Frontal cortex (tissue), 4 donors: ENCODE data around the gene ADD1. TPM values are rescaled to one million over a fixed set of nuclear protein-coding genes. Genes with fewer than 3 reads are reported as not detected.

Experiments used
- DNase-seq, 2 donors: peaks; one replicate each; pipeline ENCODE4 v3.0.0; 2012; ENCODE audit warnings: low spot score in 2 of 2
- FAIRE-seq: peaks from 2 replicates; lab custom pipeline; 2012; peaks lifted over from hg19 to GRCh38; lab: Jason Lieb, UNC
- total RNA-seq: library from RNA; depleted of rRNA; stranded (reverse); fragments of >200 nt; gene quantifications from one replicate; pipeline ENCODE4 v1.2.3, GENCODE V29; 2014
- donor health status: control.
- donor health status: control.
- donor health status: control.

Gene ADD1
- total RNA-seq, 1 donor from 2014 or later = 178 TPM

DNA sequence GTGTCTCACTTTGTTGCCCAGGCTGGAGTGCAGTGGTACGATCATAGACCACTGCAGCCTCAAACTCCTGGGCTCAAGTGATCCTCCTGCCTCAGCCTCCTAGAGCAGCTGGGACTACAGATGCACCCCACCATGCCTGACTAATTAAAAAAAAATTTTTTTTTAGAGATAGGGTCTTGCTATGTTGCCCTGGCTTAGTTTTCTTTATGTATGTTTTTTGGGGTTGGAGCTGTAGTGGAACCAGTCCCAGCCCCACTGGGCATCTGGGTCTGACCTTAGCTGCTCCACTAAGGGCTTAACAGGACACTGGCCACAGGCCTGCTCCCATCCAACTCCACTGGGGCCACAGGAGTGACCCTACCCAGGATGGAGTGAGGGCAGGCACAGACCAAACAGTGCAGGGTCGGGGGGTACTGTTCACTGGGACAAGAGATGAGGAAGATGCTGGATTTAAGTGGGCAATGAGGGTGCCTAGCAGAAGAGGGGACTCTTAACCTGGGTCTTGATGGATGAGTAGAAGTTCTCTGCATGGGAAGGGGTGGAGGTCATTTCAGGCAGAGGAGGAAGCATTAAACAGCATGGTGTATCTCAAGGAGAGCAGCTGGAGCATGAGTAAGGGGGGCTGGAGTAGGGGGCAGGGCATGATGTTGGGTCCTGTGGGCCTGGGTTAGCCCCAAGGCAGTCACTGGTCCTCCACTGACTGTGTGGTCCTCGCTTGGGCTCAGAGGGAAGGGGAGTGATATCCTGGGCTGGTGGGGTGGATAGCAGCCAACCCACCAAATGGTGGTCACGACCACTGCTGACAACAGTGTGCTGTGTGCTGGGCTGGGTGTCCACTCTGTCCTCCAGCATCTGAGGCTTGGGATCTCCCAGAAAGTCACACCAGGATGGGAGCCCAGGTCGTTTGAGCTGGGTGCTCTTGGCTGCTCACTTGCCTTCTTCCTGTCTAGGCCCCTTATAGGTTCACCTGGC lies 24.1 kb upstream of the ADD1 start:
- DNase-seq (no peak), FAIRE-seq (no peak)

DNA sequence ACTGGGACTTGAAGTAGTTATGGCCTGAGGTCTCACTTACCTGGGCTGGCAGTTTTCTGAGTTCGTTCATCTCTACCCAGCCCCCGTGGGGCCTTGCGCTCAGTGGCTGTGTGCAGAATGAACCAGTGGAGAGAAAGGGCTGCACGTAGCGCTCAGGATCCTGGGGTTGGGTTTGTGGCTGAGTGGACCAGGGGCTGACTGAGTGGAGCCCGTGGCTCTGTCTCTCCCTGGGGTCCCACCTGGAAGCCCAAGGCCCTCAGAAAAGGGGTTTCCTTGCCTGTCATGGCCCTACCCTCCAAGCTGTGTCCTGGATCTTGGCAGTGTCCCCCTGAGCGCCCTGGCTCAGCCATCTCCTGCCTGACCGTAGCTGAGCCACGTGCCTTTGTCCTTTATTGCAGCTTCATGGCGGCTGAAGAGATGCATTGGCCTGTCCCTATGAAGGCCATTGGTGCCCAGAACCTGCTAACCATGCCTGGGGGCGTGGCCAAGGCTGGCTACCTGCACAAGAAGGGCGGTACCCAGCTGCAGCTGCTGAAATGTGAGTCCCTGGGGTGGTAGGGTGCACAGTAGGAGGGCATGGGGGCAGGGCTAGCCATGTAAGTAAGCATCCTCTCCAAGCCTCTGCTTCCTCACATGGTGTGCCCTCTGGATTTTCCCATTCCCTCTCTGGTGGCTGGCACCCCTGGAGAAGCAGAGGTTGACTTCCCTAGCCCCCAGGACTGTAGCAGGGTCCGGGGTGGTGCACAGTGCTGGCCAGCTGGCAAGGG lies 23.2 kb upstream of the ADD1 start:
- FAIRE-seq = no peak
- DNase-seq = no peak

DNA sequence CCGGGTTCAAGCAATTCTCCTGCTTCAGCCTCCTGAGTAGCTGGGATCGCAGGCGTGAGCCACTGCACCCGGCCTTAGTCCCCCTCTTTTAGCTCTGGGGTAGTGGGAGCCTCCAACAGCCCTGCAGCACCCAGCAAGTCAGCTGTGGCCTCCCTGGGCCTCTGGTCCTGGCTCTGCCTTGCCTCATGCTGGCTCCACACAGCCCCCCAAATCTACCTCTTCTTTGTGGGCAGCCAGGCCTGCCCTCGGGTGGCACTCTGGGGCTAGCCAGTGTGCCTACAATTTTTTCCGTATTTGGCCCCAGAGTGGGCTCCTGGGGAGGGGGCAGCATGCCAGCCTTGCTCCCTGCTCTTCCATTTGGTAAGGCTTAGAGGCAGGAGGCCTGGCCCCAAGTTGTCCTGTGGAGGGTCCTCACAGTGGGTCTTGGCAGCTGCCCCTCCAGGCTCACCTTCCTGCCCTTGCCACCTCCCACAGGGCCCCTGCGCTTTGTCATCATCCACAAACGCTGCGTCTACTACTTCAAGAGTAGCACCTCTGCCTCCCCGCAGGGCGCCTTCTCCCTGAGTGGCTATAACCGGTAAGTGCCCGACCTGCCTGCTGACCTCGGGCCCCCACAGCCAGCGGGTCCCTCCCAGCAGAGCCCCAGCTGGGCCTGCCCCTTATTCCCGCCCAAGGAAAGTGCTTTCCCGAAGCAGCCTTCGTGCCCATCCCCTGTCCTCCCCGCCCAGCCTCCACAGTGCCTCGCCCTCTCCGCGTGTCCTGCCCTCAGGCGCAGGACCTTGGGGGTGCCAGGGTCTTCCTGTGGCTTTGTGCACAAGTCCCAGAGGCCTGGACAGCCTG lies 21.0 kb upstream of the ADD1 start:
- FAIRE-seq (no peak), DNase-seq (no peak)

DNA sequence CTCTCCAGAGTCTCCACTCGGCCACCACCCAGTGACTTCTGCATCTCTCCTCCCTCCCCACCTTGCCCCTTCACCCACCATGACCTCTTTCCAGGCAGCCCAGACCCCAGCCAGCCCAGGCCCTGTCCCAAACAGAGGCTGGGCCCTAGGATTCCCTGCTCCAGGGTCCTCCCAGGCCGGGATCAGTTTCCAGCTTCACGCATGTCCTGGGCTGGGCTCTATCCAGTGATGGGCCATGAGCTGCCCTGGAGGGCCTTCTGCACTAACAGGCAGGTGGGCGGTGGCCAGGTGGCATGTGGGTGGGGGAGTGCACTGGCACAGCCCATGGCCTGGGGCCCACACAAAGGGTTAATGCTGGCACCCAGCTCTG lies 20.4 kb upstream of the ADD1 start:
- DNase-seq = no peak
- FAIRE-seq = no peak

DNA sequence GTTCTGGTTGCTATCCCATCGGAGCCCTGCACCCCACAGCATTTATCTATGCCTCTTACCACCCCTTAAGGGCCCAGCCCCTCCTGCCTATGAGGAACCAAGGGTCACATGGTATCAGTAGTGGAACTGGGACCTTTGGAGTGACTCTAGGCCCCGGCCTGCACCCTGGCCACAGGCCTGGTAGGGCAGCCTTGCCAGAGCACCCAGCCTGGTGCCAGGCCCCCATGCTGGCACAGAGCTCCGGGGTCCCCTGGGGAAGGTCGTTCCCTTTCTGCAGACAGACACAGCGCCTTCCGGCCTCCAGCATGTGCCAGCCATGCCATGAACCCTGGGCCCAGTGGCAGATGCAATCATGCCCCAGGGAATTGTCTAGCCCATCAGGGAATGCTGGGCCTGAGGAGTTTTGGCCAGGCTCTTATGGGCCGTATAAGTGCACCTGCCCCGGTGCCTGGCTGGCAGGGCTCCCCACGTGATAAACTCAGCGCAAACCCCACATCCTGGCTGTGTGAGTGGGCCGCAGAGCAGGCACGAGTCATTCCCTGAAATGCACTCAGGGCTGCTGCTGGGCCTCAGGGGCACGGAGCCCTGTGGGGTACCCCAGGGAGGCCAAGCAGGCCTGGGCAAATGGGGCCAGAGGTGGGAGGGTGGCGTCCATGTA lies 19.8 kb upstream of the ADD1 start:
- no peak for DNase-seq
- no peak for FAIRE-seq

DNA sequence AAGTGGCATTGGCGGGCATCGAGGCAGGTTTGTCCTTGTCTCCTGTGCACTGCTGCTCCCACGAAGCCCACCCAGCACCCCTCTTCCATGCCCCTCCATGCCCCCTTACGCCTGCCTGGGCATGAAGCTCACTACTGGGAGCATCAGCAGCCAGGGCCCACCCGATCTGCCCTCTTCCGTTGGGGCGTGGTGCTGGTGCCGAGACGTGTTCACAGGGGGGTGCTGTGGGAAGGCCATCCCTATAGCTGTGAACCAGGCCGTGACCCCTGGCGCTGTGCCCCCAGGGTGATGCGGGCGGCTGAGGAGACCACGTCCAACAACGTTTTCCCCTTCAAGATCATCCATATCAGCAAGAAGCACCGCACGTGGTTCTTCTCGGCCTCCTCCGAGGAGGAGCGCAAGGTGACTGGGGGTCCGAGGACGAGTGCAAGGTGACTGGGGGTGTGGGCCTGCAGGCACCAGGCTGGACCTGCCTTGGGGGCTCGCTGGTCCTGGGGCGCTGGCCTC lies 19.3 kb upstream of the ADD1 start:
- DNase-seq (no peak), FAIRE-seq (no peak)

DNA sequence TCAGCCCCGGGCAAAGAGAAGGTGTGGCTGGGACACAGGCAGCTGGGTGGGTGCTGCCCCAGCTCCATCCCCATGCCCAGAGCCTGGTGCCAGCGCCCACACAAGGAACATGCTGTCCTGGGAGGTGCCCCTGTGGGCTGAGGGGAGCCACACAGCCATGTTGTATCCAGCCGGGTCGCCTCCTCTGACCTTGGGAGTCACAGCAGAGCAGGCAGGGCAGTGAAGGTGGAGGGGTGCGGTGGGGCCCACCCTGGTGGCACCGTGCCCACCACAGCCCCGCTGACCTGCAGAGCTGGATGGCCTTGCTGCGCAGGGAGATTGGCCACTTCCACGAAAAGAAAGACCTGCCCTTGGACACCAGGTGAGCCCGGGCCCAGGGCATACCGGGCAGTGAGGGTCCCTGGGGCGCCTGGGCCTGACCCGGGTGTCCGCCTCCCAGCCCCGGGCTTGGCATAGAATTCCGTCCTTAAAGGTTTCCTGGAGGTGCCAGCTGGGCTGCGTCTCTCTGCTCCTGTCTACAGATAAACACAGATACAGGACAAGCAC lies 18.7 kb upstream of the ADD1 start:
- DNase-seq = no peak
- no peak for FAIRE-seq

DNA sequence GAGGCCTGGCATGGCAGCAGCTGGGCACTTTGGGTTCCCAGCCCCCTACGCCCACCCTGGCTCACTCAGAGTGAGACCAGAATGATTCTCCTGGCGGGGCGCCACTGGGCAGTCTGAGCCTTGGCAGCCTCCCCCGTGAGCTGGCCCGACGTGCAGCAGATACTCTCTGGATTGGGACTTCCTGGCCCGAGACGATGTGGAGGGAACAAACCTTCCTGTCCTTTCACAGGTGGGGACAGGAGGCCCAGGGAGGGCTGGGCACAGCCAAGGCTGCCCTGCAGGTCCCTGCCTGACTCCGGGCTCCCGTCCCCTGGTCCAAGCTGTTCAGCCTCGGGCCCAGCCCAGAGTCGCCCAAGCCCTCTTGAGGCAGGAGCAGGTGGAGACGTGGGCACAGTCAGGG lies 17.9 kb upstream of the ADD1 start:
- DNase-seq = no peak
- no peak for FAIRE-seq

DNA sequence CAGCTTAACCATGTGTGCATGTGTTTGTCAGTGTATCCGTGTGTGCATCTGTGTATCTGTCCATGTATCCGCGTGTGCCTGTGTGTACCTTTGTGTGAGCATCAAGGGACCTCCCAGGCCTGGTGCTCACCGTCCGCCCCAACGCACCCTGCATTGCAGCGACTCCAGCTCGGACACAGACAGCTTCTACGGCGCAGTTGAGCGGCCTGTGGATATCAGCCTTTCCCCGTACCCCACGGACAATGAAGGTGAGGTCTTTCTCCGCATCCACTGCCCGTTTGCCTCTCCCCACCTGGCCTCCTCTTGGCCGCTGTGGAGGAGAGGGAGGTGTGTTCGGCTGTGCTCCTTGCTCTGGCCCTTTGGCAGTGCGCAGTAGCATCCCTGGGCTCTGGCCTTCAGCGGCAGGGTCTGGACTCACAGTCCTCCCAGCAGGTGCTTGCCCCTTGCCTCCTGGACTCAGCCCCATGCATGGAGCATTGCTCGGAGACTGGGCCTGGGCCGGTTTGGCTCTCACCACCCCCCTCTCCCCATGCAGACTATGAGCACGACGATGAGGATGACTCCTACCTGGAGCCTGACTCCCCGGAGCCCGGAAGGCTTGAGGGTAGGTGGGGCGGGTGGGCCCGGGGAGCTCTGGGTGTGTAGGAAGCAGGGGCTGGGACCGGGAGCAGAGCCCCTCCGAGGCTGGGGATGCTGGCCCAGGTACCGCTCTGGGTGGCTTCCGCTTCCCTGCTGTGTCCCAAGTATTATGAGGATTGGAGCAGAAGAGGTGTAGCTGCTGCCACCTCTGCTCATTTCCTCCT lies 16.4 kb upstream of the ADD1 start:
- FAIRE-seq (no peak), DNase-seq (no peak)

DNA sequence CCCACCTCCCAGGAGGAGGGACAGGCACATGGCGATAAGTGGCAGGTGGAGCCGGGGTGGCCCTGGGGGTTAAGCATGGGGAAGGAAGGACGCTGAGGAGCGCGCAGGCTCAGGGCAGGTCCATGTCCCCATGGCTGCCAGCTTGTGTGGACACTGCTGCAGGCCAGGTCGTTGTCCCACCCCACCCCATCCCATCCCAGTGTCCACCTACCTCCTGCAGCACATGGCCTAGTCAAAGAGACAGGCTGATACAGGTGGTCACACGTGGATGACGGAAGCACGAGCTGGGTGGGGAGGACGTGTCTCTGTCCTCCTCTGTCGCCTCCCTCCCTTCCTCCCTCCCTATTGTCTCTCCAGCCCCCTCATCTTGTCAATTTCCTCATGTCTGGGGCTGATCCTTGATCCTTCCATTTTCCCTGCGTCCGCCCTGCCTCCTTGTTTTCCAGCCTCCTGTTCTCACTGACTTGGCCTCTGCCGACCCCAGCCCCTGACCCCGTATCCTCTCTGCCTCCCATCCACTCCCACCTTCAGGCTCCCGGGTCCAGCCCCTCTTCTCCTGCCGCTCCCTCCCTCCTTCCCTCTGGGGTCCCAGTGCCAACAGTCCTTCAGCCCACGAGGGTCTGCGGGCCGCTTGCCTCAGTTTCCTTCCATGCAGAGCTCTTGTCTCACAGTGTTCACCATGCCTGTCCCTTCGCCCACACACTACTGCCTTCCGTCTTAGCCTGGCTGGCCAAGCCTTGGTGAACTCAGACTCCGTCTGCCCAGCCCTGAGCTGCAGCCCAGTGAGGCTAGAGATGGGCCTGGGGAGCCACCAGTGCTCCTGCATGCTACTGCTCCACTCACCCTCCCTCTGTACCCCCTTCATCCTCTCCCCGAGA lies 15.5 kb upstream of the ADD1 start:
- DNase-seq = no peak
- no peak for FAIRE-seq

DNA sequence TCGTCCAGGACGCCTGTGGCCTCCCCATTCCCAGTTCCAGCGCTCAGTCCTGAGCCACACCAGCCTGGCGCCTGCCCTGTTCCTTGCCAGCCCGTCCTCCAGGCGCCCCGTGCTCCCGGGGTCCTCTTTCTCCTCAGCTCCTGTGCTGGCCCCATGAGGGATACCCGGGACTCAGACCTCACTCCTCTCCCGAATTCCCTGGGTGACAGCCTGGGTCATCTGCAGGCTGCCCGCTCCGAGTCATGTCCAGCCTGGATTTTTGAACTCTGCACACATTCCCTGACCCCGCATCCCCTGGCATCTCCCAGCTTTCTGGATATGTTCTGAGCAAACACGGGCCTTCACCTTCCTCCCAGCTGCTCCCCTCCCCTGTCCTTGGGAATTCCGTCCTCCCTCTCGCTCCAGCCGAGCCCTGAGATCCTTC lies 14.9 kb upstream of the ADD1 start:
- FAIRE-seq = no peak
- no peak for DNase-seq

DNA sequence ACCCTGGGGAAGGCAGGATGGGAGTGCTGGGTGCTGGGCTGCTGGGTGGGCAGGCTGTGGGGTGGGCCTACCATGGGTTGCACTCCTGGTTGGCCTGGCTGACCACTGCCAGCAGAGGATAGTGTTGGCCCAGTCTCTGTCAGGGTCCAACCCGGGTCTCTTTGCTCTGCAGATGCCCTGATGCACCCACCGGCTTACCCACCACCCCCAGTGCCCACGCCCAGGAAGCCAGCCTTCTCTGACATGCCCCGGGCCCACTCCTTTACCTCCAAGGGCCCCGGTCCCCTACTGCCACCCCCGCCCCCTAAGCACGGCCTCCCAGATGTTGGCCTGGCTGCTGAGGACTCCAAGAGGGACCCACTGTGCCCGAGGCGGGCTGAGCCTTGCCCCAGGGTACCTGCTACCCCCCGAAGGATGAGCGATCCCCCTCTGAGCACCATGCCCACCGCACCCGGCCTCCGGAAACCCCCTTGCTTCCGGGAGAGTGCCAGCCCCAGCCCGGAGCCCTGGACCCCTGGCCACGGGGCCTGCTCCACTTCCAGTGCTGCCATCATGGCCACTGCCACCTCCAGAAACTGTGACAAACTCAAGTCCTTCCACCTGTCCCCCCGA lies 14.2 kb upstream of the ADD1 start:
- FAIRE-seq (no peak), DNase-seq (no peak)

DNA sequence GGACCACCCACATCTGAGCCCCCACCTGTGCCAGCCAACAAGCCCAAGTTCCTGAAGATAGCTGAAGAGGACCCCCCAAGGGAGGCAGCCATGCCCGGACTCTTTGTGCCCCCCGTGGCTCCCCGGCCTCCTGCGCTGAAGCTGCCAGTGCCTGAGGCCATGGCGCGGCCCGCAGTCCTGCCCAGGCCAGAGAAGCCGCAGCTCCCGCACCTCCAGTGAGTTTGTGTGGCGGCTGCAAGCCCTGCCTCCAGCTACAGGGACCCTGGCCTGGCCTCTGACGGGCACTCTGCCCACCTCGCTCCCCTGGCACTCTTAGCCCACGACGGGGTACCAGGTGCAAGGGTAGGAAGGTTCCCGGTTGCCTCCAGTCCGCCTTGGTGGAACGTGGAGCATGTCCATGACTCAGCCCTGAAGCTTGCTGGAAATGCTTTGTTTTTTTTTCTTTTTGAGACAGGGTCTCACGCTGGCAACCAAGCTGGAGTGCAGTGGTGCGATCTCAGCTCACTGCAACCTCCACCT lies 13.7 kb upstream of the ADD1 start:
- FAIRE-seq = no peak
- no peak for DNase-seq

DNA sequence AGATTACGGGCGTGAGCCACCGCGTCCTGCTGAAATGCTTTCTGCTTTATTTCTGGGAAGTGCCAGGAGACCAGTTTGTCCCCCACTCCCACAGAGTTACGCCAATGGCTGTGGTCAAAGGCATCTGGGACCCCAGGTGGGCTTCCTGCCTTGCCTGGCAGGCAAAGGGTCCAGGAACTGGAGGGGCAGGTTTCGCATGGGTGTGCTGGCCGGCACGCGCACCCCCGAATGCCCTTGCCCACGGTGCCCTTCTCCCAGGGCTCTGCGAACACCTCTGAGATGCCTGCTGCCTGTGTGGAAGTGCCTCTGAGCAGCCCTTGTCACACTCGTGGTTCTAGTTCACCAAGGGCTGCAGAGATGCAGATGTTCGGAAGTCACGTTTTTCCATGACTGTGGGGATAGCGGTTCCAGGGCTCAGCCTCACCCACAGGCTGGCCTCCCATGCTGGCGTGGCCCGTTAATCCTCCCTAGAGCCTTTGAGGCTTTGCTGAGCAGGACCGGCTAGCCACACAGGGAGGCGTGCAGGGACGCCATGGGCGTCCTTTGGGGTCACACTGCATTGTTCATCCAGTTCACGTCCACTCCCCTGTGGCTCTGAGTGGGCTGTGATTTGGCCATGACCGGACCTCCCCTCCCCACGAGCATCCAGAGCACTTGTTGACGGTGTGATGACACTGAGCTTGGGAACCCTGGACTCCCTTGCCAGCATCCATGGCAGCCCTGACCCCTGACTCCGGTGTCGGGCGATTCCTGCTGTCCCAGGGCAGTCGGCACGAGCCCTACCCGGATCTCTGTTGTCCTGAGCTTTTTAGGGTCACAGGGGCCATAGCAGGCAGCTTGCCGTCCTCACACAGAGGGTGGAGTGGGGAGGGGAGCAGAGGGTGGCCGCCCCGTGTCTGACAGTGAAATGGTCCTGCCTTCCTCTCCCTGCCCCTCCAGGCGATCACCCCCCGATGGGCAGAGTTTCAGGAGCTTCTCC lies 12.7 kb upstream of the ADD1 start:
- DNase-seq (no peak), FAIRE-seq (no peak)

DNA sequence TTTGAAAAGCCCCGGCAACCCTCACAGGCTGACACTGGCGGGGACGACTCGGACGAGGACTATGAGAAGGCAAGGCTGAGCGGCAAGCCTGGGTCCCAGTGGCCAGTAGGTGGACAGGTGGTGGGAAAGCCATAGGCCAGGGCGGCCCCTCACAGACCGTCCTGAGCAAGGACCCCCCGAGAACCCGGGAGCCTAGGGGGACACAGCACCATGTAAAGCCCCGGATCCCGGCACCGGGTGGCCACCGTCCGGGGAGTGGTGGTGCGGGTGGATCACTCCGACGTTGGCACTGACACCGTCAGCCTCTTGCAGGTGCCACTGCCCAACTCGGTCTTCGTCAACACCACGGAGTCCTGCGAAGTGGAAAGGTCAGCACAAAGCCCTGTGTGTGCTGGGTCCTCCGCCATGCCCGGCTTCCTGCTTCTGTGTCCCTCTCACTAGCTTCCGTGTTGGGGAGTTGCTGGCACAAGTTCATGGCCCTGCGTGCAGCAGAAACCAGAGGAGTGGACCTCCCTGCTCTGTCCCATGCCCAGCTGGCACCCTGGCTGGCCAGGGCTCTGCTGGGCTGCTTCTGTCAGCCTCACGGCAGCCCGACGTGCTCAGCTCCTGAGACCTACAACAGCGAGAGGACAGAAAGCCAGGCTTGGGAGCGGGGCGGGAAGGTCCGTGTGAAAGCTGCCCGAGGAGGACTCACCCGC lies 11.9 kb upstream of the ADD1 start:
- FAIRE-seq = no peak
- DNase-seq = no peak
